Aorta (tissue), 5 donors: ENCODE measurements around the gene GLI2. TPM values are rescaled to one million over a fixed set of nuclear protein-coding genes. Genes with fewer than 3 reads are reported as not detected.

Source experiments
- ATAC-seq: fragments of 200-7000 bp; cut with Tn5 transposase; one replicate; pipeline ENCODE4 v1.9.1; 2022; ENCODE audit warnings: moderate library complexity; ENCODE audit not compliant: low FRiP score
- DNase-seq, 2 donors: peaks; one replicate each; pipeline ENCODE4 v3.0.0-alpha.2; 2020
- H3K27ac ChIP-seq, 2 donors: one replicate each; pipeline ENCODE4 v1.5.1; 2013; ENCODE audit warnings: low read length in 2 of 2, mild to moderate bottlenecking in 2 of 2, moderate library complexity in 2 of 2, control low read depth in 1 of 2, inconsistent platforms in 1 of 2, low read depth in 1 of 2
- H3K27me3 ChIP-seq, 2 donors: one replicate each; pipeline ENCODE4 v1.6.1; 2013; ENCODE audit warnings: control low read depth in 1 of 2, low read length in 1 of 2, mild to moderate bottlenecking in 1 of 2, moderate library complexity in 1 of 2; ENCODE audit not compliant: insufficient read depth in 2 of 2, control insufficient read depth in 1 of 2
- H3K36me3 ChIP-seq, 2 donors: one replicate each; pipeline ENCODE4 v1.6.1; 2013; ENCODE audit warnings: control low read depth in 1 of 2, low read length in 1 of 2, mild to moderate bottlenecking in 1 of 2; ENCODE audit not compliant: insufficient read depth in 2 of 2, control insufficient read depth in 1 of 2
- H3K4me1 ChIP-seq, 2 donors: one replicate each; pipeline ENCODE4 v1.6.1; 2013; ENCODE audit warnings: low read length in 2 of 2, control low read depth in 1 of 2, mild to moderate bottlenecking in 1 of 2, moderate library complexity in 1 of 2; ENCODE audit not compliant: insufficient read depth in 2 of 2, control insufficient read depth in 1 of 2
- H3K4me3 ChIP-seq, 2 donors: one replicate each; pipeline ENCODE4 v1.5.1; 2013; ENCODE audit warnings: low read length in 2 of 2, control low read depth in 1 of 2, mild to moderate bottlenecking in 1 of 2
- H3K9me3 ChIP-seq: one replicate; pipeline ENCODE4 v1.6.1; 2013; ENCODE audit warnings: mild to moderate bottlenecking, low read length; ENCODE audit not compliant: control insufficient read depth
- WGBS, 2 donors: extraction: QIAGEN DNeasy Blood & Tissue Kit; methylation state at CpG; one replicate each; pipeline ENCODE4 v1.1.7; 2013; 5-methylcytosine and 5-hydroxymethylcytosine counted together
- intact Hi-C, 2 donors: fragments of 100-400 bp; cut with DNase I; formaldehyde crosslinking; loops; one replicate each; pipeline versions ENCODE4 v1.14.2 to v1.15.0; 2022
- polyA plus RNA-seq, 2 donors: library from polyadenylated mRNA; stranded (reverse); fragments of 200-250 nt; gene quantifications; one replicate each; pipeline ENCODE4 v1.2.3, GENCODE V29; 2013
- total RNA-seq, 2 donors: library from RNA; stranded (reverse); fragmentation: NEBNext Ultra II Directional; extraction: Animal tissue kit (Norgen Biotek cat#: 25700); gene quantifications; one replicate each; pipeline ENCODE4 v1.2.1, GENCODE V29; 2021
- donor health status: healthy with polysubstance abuse.
- donor health status: Bipolar disorder and iron deficiency.
- donor health status: DM: no; HTN: no; CAD: no.
- donor health status: DM: no; HTN: no; CAD: no.
- donor health status: DM: yes; HTN: yes; CAD: no.

The GLI2 gene
- total and polyA plus RNA-seq, 4 donors, result 0.88 to 18.5 (median 5.4) TPM

- WGBS, 2 donors, result 91 to 93% methylated on average over 15 of the region's 15 CpGs
- DNase-seq, result peak; percentile 17 to 34
- H3K27ac ChIP-seq, result no peak overlapping the region
Measured at GRCh38 chr2:120762341-120763061, 26.8 kb downstream of the GLI2 start.

GRCh38 chr2:120763508-120763907 lies 27.8 kb downstream of the GLI2 start:
- Histone ChIP-seq H3K9me3 (no peaks in the 10 kb centered on the region), H3K27me3 (no peaks in the 10 kb centered on the region), H3K36me3 (no peaks in the 10 kb centered on the region), H3K4me1 (no peaks in the 10 kb centered on the region), H3K27ac (no peak overlapping the region), H3K4me3 (no peak overlapping the region)
- no peak for ATAC-seq
- intact Hi-C loops, result no loop called here
- peak; percentile 58 to 81 for DNase-seq
- 85 to 94% methylated on average over 8 of the region's 8 CpGs for WGBS, 2 donors

More at GRCh38 chr2:120762341-120763061, 26.8 kb downstream of the GLI2 start:
- Histone ChIP-seq H3K27me3 (no peaks in the 10 kb centered on the region), H3K9me3 (no peaks in the 10 kb centered on the region), H3K36me3 (no peaks in the 10 kb centered on the region), H3K4me3 (no peak overlapping the region), H3K4me1 (no peaks in the 10 kb centered on the region)
- ATAC-seq, result no peak
- intact Hi-C loops, result no loop called here

- H3K27ac ChIP-seq, result no peak overlapping the region
- H3K27me3 ChIP-seq, result no peaks in the 10 kb centered on the region
- DNase-seq (peak; percentile 4 to 39), ATAC-seq (no peak)
- no peaks in the 10 kb centered on the region for H3K9me3 ChIP-seq
- WGBS, 2 donors, result 92 to 95% methylated on average over 10 of the region's 10 CpGs
- no peaks in the 10 kb centered on the region for H3K4me1 ChIP-seq
- no peak overlapping the region for H3K4me3 ChIP-seq
- H3K36me3 ChIP-seq, result no peaks in the 10 kb centered on the region
- intact Hi-C loops, result loop anchor here in 1 of 2 donors (2.0 kb wide), 1 partner anchor 27 kb away; no protein-coding TSS in a partner anchor
Measured at GRCh38 chr2:120763931-120764330, 28.3 kb downstream of the GLI2 start.

- Histone ChIP-seq H3K27ac (no peak overlapping the region), H3K9me3 (no peaks in the 10 kb centered on the region), H3K4me3 (no peak overlapping the region), H3K36me3 (no peaks in the 10 kb centered on the region), H3K27me3 (no peaks in the 10 kb centered on the region), H3K4me1 (no peaks in the 10 kb centered on the region)
- WGBS, 2 donors, result 85 to 87% methylated on average over 6 of the region's 6 CpGs
- intact Hi-C loops, result loop anchor here in 1 of 2 donors (2.0 kb wide), 1 partner anchor 28 kb away; no protein-coding TSS in a partner anchor
- DNase-seq (peak; percentile 7 to 44), ATAC-seq (no peak)
Measured at GRCh38 chr2:120764492-120764891, 28.8 kb downstream of the GLI2 start.

GRCh38 chr2:120764991-120765677 lies 29.5 kb downstream of the GLI2 start:
- Histone ChIP-seq H3K27me3 (no peaks in the 10 kb centered on the region), H3K9me3 (no peaks in the 10 kb centered on the region), H3K27ac (no peak overlapping the region), H3K4me3 (no peak overlapping the region), H3K36me3 (no peaks in the 10 kb centered on the region), H3K4me1 (no peaks in the 10 kb centered on the region)
- DNase-seq (peak; percentile 58 to 77), ATAC-seq (peak; percentile 45)
- WGBS, 2 donors, result 36 to 40% methylated on average over 11 of the region's 11 CpGs
- intact Hi-C loops, result loop anchor here in 1 of 2 donors (2.0 kb wide), 1 partner anchor 28 kb away; no protein-coding TSS in a partner anchor

GRCh38 chr2:120765678-120766469 lies 30.2 kb downstream of the GLI2 start:
- DNase-seq (peak; percentile 88 to 89), ATAC-seq (peak; percentile 65)
- Histone ChIP-seq H3K27me3 (no peaks in the 10 kb centered on the region), H3K9me3 (no peaks in the 10 kb centered on the region), H3K27ac (no peak overlapping the region), H3K4me1 (no peaks in the 10 kb centered on the region), H3K36me3 (no peaks in the 10 kb centered on the region), H3K4me3 (no peak overlapping the region)
- intact Hi-C loops, result loop anchor here in 1 of 2 donors (2.0 kb wide), 1 partner anchor 29 kb away; no protein-coding TSS in a partner anchor
- WGBS, 2 donors, result 54 to 55% methylated on average over 27 of the region's 27 CpGs

GRCh38 chr2:120766470-120767351 lies 31.0 kb downstream of the GLI2 start:
- Histone ChIP-seq H3K36me3 (no peaks in the 10 kb centered on the region), H3K9me3 (no peaks in the 10 kb centered on the region), H3K27me3 (no peaks in the 10 kb centered on the region), H3K4me3 (no peak overlapping the region), H3K4me1 (no peaks in the 10 kb centered on the region), H3K27ac (no peak overlapping the region)
- intact Hi-C loops, result no loop called here
- WGBS, 2 donors, result 89 to 90% methylated on average over 13 to 14 of the region's 14 CpGs
- DNase-seq (peak; percentile 29 to 58), ATAC-seq (no peak)
